NCI-H1048 (cell line): ENCODE measurements around the gene DDX41.
"Not testable (repeated sequence)": the region's sequence is repeated elsewhere in the genome, so short reads cannot be mapped to it uniquely, and the experiment has no call there.

Experiments
- DNase-seq: peaks from one replicate; lab custom pipeline; 2025; lab: John Stamatoyannopoulos, UW

Gene DDX41

GRCh38 chr5:177497292-177498012 lies 19.3 kb downstream of the DDX41 start, which contains the start of gene PDLIM7:
TSS of gene PDLIM7 (minus strand) at chr5:177497604. CDS start at chr5:177496512, 1,092 bp downstream.
- DNase-seq = peak; percentile 94

- peak; percentile 11 for DNase-seq
Measured at GRCh38 chr5:177496727-177497291, 20.0 kb downstream of the DDX41 start.

GRCh38 chr5:177496070-177496726 lies 20.6 kb downstream of the DDX41 start:
- DNase-seq = no peak

GRCh38 chr5:177495243-177496060 lies 21.3 kb downstream of the DDX41 start:
- DNase-seq = no peak

GRCh38 chr5:177494346-177495195 lies 22.2 kb downstream of the DDX41 start:
- DNase-seq = no peak

GRCh38 chr5:177493795-177494345 lies 22.9 kb downstream of the DDX41 start:
- DNase-seq = no peak

- no peak for DNase-seq
Measured at GRCh38 chr5:177492841-177493240, 23.9 kb downstream of the DDX41 start.

- no peak for DNase-seq
Measured at GRCh38 chr5:177491983-177492746, 24.6 kb downstream of the DDX41 start.

GRCh38 chr5:177491429-177491945 lies 25.3 kb downstream of the DDX41 start:
- DNase-seq = peak; percentile 63

GRCh38 chr5:177490992-177491391 lies 25.8 kb downstream of the DDX41 start:
- no peak for DNase-seq

- no peak for DNase-seq
Measured at GRCh38 chr5:177490311-177490991, 26.3 kb downstream of the DDX41 start.

GRCh38 chr5:177489119-177489716 lies 27.5 kb downstream of the DDX41 start:
- no peak for DNase-seq

GRCh38 chr5:177487975-177488374 lies 28.8 kb downstream of the DDX41 start:
- no peak for DNase-seq

- no peak for DNase-seq
Measured at GRCh38 chr5:177487144-177487543, 29.6 kb downstream of the DDX41 start.

- no peak for DNase-seq
Measured at GRCh38 chr5:177486256-177486655, 30.5 kb downstream of the DDX41 start.

- not testable (repeated sequence) for DNase-seq
Measured at GRCh38 chr5:177485753-177486152, 31.0 kb downstream of the DDX41 start.

- DNase-seq = no peak
Measured at GRCh38 chr5:177484902-177485549, 31.7 kb downstream of the DDX41 start.
